Right atrium auricular region (tissue), 2 donors: ENCODE data around the gene RSF1. TPM values are rescaled to one million over a fixed set of nuclear protein-coding genes. Genes with fewer than 3 reads are reported as not detected.

Experiments used
- DNase-seq: peaks from one replicate; pipeline ENCODE4 v3.0.0-alpha.2; 2019; ENCODE audit warnings: low spot score
- H3K27ac ChIP-seq, 2 donors: fragments of 200-600 bp; sonication (generic); 1 replicate in 1 of 2; 2 replicates in 1 of 2; pipeline ENCODE4 v1.5.1; 2016 to 2019
- H3K27me3 ChIP-seq, 2 donors: fragments of 200-600 bp; sonication (generic); one replicate each; pipeline versions ENCODE4 v1.5.1 to v1.6.0; 2017 to 2019
- H3K36me3 ChIP-seq: fragments of 200-600 bp; sonication (generic); one replicate; pipeline ENCODE4 v1.5.1; 2016
- H3K4me1 ChIP-seq, 2 donors: fragments of 200-600 bp; sonication (generic); one replicate each; pipeline versions ENCODE4 v1.5.1 to v1.6.0; 2017 to 2019
- H3K4me3 ChIP-seq, 2 donors: fragments of 200-600 bp; sonication (generic); 1 replicate in 1 of 2; 2 replicates in 1 of 2; pipeline ENCODE4 v1.5.1; 2017 to 2019; ENCODE audit warnings: mild to moderate bottlenecking in 1 of 2, moderate library complexity in 1 of 2
- H3K9me3 ChIP-seq, 2 donors: fragments of 200-600 bp; sonication (generic); one replicate each; pipeline ENCODE4 v1.5.1; 2019
- CTCF ChIP-seq, 2 donors: fragments of 200-600 bp; sonication (generic); IDR thresholded peaks; one replicate each; pipeline ENCODE4 v1.5.1; 2019; ENCODE audit warnings: antibody characterized with exemption in 2 of 2
- total RNA-seq, 2 donors: library from RNA; depleted of rRNA; stranded (reverse); fragments of >200 nt; gene quantifications; one replicate each; pipeline ENCODE4 v1.1.0, GENCODE V29; 2016

Gene RSF1
- total RNA-seq, 2 donors from 2014 or later: 37.8 to 49.9 TPM

- Histone ChIP-seq H3K27me3 (no peaks in the 10 kb centered on the region), H3K27ac (no peak overlapping the region), H3K36me3 (peaks cover 2% of the 10 kb centered on the region), H3K4me1 (peaks cover 0 to 4% of the 10 kb centered on the region in 2 donors), H3K9me3 (no peaks in the 10 kb centered on the region), H3K4me3 (no peak overlapping the region)
- no peak for DNase-seq
- TF ChIP-seq CTCF (IDR thresholded peaks at IDR 0.05): no peak
Measured at GRCh38 chr11:77630157-77630710, 190.3 kb downstream of the RSF1 start.

- TF ChIP-seq CTCF (IDR thresholded peaks at IDR 0.05): peak; percentile 46 to 71
- no peaks in the 10 kb centered on the region for H3K27me3 ChIP-seq
- H3K4me1 ChIP-seq: no peaks in the 10 kb centered on the region
- H3K36me3 ChIP-seq: peaks cover 74% of the 10 kb centered on the region
- DNase-seq: no peak
- no peak overlapping the region for H3K27ac ChIP-seq
- no peak overlapping the region for H3K4me3 ChIP-seq
- no peaks in the 10 kb centered on the region for H3K9me3 ChIP-seq
Measured at GRCh38 chr11:77619576-77620198, 200.8 kb downstream of the RSF1 start.

- Histone ChIP-seq H3K27ac (no peak overlapping the region), H3K27me3 (no peaks in the 10 kb centered on the region), H3K9me3 (no peaks in the 10 kb centered on the region), H3K4me1 (no peaks in the 10 kb centered on the region), H3K36me3 (peaks cover 56% of the 10 kb centered on the region), H3K4me3 (no peak overlapping the region)
- TF ChIP-seq CTCF (IDR thresholded peaks at IDR 0.05): no peak
- no peak for DNase-seq
Measured at GRCh38 chr11:77617892-77618291, 202.6 kb downstream of the RSF1 start.

GRCh38 chr11:77611921-77612320, 208.6 kb downstream of the RSF1 start:
- Histone ChIP-seq H3K27ac (no peak overlapping the region), H3K4me1 (no peaks in the 10 kb centered on the region), H3K4me3 (no peak overlapping the region), H3K36me3 (peaks cover 37% of the 10 kb centered on the region), H3K9me3 (no peaks in the 10 kb centered on the region), H3K27me3 (no peaks in the 10 kb centered on the region)
- TF ChIP-seq CTCF (IDR thresholded peaks at IDR 0.05): no peak
- DNase-seq: no peak

Other genes starting within 250 kb of the RSF1 start
- gene AQP11, start 230.8 kb downstream of the RSF1 start, total RNA-seq: 1 to 10 TPM in 1 of 2 donors, under 1 TPM in 1; 0.86 to 1.7 TPM
- gene CLNS1A, start 182.9 kb downstream of the RSF1 start, total RNA-seq: 10 to 100 TPM; 55.2 to 59.2 TPM
- gene AAMDC, start 422 bp upstream of the RSF1 start, total RNA-seq: 100 to 1,000 TPM; 103 to 113 TPM
- gene INTS4, start 173.9 kb upstream of the RSF1 start, total RNA-seq: 10 to 100 TPM in 1 of 2 donors, 1 to 10 TPM in 1; 9.9 to 12.3 TPM
- gene KCTD14, start 202.6 kb upstream of the RSF1 start, total RNA-seq: 1 to 10 TPM in 1 of 2 donors, under 1 TPM in 1; 0.59 to 3.6 TPM
- 1 to 10 TPM in 1 of 2 donors, not detected in 1; 1.9 TPM for gene THRSP, start 243.1 kb upstream of the RSF1 start, total RNA-seq